ENCODE measurements around the gene LRRC10B.
"Not testable (repeated sequence)": the region's sequence is repeated elsewhere in the genome, so short reads cannot be mapped to it uniquely, and the experiment has no call there.

Gene LRRC10B

DNA sequence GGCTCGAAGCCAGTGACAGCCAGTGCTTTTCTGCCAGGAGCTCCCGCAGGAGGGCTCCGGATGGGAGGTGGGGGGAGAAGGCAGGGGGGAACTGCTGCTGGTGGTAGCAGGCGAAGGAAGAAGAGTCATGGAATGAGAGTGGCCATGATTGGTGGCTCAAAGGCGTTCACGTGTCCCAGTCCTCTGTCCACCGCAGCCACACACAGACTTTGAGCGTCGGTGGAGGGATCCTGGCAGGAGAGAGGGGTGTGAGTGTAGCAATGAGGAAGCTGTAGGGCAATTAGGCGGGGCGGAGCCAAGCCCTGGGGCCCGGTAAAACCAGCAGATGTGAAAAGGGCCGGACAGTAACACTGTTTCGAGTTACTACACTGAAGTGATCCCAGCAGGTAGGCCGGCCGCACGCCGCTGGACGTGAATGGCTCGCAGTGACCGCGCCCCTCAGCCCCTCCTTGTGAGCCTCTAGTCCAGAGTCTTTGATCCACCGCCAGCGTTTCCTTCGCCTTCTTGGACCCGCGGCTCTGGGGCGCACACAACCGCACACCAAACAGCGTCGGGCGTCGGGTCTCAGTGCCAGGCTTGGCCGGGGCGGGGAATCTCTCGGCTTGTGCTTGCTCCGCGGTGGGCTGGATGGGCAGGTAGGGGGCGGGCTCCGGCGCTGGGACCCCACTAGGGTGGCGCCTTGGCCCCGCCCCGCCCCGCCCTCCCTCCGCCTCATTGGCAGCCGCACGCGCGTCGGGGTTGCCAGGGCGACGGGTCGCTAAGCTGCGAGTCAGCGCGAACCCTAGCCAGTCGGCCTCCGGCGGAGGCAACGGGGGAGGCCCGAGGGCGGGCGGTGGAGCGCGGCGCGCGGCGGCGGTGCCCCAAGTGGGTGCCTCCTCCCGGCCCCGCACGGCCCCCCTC lies at the start of gene LRRC10B:
Gene LRRC10B (plus strand): TSS at position 788 of the 900 bp plus-strand sequence. CDS start 250 bp downstream, outside the sequence.
- no peak for DNase-seq (ENCODE audit: low read depth)

- DNase-seq (ENCODE audit: low read depth), result no peak
Observed at GRCh38 chr11:61460474-61460881, 48.1 kb upstream of the LRRC10B start.

DNA sequence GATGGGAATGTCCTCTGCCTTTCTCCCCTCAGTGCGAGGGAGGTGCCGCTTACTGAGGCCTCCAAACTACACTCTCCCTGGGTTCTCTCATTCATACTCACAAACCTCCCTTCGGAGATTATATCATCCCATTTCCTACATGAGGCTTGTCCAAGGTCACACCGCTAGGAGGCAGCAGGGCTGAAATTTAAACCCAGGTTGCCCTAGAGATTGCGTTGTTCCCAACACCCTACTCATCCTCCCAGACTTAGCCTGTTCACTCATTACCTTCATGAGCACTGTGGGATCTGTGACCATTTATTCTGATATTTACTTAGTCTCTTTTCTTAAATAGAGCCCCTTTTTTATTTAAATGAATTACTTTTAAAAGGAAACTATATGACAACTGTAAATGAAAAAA lies 47.6 kb upstream of the LRRC10B start:
- DNase-seq (ENCODE audit: low read depth), result no peak

GRCh38 chr11:61467602-61468001 lies 40.9 kb upstream of the LRRC10B start:
- not testable (repeated sequence) for DNase-seq (ENCODE audit: low read depth)

- DNase-seq (ENCODE audit: low read depth), result no peak
Observed at GRCh38 chr11:61468002-61468401, 40.5 kb upstream of the LRRC10B start.

DNA sequence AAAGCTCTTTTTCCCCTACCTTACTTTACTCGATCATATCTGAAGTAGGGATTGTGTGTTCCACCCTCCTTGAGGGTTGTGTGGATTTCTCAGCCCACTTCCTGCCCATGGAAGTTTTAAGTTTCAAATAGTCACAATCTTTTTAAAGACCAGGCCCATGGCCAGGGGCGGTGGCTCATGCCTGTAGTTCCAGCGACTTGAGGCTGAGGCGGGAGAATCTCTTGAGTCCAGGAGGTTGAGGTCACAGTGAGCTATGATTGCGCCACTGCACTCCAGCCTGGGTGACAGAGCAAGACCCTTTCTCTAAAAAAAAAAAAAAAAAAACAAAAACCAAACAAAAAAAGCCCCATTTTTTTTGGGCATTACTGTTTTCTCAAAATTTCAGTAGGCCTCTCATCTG lies 36.3 kb upstream of the LRRC10B start:
- no peak for DNase-seq (ENCODE audit: low read depth)

- DNase-seq (ENCODE audit: low read depth), result no peak
Observed at GRCh38 chr11:61472868-61473267, 35.7 kb upstream of the LRRC10B start.

DNA sequence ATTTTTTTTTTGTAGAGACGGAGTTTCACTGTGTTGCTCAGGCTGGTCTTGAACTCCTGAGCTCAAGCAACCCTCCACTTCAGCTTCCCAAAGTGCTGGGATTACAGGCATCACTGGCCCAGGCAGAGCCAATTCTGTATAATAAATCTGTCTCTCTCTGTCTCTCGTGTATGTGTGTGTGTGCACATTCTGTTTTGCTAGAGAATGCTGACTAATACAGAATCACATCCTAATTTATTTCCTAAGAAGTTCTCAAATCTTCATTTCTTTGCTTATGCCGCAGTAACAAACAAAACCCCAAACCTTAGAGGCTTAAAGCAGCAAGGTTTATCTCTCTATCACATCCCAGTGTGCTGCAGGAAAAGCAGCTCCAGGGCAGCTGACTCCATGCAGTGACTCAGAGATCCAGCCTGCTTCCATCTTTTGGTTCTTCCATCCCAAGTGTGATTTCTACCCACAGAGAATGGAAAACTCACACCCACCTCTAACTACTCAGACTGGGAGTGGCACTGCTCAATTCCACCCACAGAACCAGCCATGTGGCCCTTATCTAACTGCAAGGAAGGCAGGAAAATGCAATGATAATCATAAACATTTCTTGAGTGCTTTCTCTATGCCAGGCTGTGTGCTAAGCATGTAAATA lies 35.1 kb upstream of the LRRC10B start:
- no peak for DNase-seq (ENCODE audit: low read depth)

DNA sequence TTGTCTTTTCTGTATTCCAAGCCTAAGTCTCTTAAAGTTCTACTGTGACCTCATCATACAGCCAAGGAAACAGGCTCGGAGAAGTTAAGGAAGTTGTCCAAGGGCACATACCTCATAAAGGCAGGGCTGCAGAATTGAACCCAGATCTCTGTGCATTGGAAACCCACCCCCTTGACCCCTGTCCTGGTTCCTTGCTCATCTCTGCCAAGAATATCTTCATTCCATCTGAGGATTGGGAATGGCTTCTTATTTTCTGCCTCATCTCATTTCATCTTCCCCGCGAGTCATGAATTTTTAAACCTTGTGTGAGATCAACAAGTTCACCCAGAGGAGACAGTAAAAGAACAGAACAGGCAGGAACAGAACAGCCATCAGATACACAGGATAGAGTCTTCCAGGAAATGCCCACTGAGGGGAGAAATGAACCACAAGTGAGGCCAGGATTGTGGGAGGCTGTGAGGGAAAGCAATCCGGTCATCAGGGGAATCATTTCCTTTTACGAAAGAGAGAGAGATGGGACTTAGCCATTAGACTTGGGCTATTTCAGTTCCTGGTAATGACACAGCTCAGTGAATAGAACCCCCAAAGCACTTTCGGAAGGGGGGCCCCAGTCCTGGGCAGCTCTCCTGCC lies 34.4 kb upstream of the LRRC10B start:
- DNase-seq (ENCODE audit: low read depth), result no peak

GRCh38 chr11:61475433-61475832 lies 33.1 kb upstream of the LRRC10B start:
- DNase-seq (ENCODE audit: low read depth), result no peak

- no peak for DNase-seq (ENCODE audit: low read depth)
Observed at GRCh38 chr11:61476371-61476770, 32.2 kb upstream of the LRRC10B start.

DNA sequence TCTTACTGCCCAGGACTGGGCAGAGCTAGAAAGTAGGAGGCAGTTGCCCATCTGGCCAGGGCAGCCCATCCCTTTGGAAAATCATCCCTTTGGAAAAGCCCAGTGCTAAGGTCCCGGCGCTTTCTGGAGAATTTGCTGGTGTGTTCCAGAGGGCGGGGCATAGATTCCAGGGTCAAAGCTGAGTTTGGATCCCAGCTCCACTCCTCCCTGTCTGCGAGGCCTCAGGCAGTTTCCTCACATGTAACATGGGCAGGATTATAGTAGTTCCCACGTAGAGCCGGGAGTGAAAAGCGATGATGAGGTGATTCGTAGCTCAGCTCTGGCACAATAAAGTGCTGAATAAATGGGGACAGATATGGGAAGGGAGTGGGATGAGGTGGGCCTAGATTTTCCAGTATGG lies 31.4 kb upstream of the LRRC10B start:
- DNase-seq (ENCODE audit: low read depth), result no peak

GRCh38 chr11:61477727-61478148 lies 30.8 kb upstream of the LRRC10B start:
- no peak for DNase-seq (ENCODE audit: low read depth)

GRCh38 chr11:61479360-61480058 lies 29.0 kb upstream of the LRRC10B start:
- DNase-seq (ENCODE audit: low read depth), result not testable (repeated sequence)

- no peak for DNase-seq (ENCODE audit: low read depth)
Observed at GRCh38 chr11:61480261-61480993, 28.1 kb upstream of the LRRC10B start.

GRCh38 chr11:61480994-61481335 lies 27.6 kb upstream of the LRRC10B start:
- no peak for DNase-seq (ENCODE audit: low read depth)

DNA sequence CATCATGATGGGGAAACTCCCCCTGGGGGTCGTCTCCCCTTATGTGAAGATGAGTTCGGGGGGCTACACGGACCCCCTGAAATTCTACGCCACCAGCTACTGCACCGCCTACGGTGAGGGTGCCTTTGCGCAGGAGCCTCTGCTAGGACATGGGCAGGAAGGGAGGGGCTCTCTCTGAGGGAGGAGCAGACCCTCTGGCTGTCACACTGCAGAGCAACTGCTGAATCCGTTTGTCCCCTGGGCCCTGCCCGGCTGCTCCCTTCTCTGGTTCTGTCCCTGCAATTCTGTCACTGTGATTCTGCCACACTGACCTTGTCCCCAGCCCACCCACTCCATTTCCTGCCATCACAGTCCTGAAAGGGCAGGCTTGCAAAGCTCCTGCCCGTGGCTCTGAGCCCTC lies 26.7 kb upstream of the LRRC10B start:
- DNase-seq (ENCODE audit: low read depth), result no peak

- no peak for DNase-seq (ENCODE audit: low read depth)
Observed at GRCh38 chr11:61482513-61482912, 26.0 kb upstream of the LRRC10B start.

- DNase-seq (ENCODE audit: low read depth), result no peak
Observed at GRCh38 chr11:61484541-61484940, 24.0 kb upstream of the LRRC10B start.

DNA sequence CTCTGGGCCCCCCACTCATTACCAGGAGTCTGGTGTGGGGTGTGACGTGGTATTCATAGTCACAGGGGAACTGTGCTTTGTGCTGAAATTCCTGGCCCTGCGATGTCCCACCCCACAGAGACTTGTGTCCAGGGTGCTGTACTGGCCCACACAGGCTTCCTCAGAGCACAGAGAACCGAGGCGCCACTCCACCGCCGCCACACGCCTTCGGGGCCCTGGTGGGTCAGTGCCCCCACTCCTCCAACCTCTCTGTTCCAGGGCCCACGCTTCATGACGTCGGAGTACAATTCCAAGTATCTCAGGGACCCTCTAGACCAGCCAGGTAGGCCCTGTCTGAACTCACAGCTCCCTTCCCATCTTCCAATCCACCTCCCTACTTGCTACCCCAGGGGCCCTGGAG lies 23.5 kb upstream of the LRRC10B start:
- no peak for DNase-seq (ENCODE audit: low read depth)

DNA sequence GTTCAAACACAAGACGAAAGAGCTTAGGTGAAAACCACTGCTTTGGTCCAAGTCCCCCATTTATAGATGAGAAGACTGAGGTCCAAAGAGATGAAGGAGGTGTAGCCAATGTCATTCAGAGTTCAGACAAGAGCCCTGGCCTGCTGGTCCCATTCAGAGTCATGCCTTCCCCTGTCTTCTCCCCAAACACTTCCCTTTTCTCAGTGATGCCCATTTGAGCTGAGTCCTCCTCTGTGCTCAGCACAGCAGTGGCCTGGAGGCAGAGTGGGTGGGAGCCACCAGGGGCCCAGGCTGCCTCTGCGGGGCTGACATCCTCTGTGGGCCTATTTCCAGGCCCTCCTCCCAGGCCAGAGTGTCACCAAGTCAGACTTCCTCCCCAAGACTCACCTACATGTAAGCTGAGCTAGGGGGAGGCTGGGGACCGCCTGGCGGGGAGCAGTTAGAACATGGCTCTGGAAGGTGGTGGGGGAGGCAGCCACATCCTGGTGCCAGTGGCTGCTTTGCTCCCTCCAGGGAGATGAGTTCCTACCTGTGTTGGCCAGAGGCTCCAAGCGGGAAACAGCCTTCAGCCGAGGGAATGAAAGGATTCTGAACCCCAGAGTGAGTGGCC lies 22.4 kb upstream of the LRRC10B start:
- DNase-seq (ENCODE audit: low read depth), result no peak

Measured in HS-5 (cell line).